GM19035 (cell line): ENCODE measurements around the gene CPA1.
"Not testable (repeated sequence)": the region's sequence is repeated elsewhere in the genome, so short reads cannot be mapped to it uniquely, and the experiment has no call there.

ENCODE experiments used
- ATAC-seq: cut with Tn5 transposase; IDR thresholded peaks from one replicate; pipeline ENCODE4 v1.9.1; 2021; ENCODE audit not compliant: unreplicated experiment

Gene CPA1

GRCh38 chr7:130371046-130371445 lies 9.2 kb upstream of the CPA1 start:
- no peak for ATAC-seq

GRCh38 chr7:130372402-130373165 lies 7.7 kb upstream of the CPA1 start:
- ATAC-seq, result no peak

- ATAC-seq, result no peak
Measured at GRCh38 chr7:130374507-130374906, 5.8 kb upstream of the CPA1 start.

- not testable (repeated sequence) for ATAC-seq
Measured at GRCh38 chr7:130376461-130376860, 3.8 kb upstream of the CPA1 start.

- no peak for ATAC-seq
Measured at GRCh38 chr7:130377178-130377577, 3.1 kb upstream of the CPA1 start.

DNA sequence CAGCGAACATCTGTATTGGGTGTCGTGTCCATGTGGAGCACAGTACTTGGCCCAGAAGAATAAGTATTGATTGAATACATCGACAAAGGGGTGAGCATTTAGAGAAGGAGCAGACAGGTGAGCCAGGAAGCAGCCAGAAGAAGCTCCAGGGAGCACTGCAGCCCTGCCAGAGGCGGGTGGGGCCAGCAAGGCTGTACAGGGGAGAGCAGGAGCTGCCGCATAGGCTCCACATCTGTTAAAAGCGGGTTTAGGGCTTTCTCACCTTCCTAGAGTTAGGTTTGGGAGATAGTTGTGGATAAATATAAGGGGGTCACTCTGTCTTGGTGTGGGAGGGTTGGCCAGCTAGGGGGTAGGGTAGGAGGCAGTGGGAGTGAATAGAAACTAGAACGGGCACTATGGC lies 1.3 kb upstream of the CPA1 start:
- ATAC-seq, result no peak

- no peak for ATAC-seq
Measured at GRCh38 chr7:130379532-130379920, 768 bp upstream of the CPA1 start.

DNA sequence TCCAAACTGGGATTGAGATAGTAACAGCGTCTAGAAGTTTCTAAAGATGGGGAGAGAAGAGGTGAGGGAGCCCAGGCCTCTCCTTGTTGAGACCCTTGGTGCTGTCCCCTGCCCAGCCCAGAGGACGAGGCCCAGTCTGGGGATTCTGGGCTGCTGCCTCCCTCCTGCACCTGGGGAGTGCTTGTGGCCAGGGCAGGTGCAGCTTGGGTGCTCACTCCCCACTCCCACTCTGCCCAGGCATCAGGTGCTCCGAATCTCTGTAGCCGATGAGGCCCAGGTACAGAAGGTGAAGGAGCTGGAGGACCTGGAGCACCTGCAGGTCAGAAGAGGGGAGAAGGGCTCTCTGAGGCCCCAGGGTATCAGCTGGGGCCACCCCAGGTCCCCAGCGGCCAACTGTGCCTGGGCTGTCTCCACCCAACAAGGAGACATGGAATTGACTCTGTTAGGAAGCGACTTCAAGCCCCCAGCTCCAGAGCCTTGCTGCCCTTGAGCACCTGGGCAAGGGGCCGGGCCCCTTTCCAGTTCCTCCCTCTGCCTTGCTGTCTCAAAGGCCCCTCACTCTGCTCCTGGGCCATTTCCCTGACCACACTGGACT lies 664 bp downstream of the CPA1 start:
- ATAC-seq, result no peak

- ATAC-seq, result no peak
Measured at GRCh38 chr7:130381468-130382312, 1.4 kb downstream of the CPA1 start.

- no peak for ATAC-seq
Measured at GRCh38 chr7:130383187-130383980, 3.1 kb downstream of the CPA1 start.

- ATAC-seq, result no peak
Measured at GRCh38 chr7:130384371-130384801, 4.1 kb downstream of the CPA1 start.

- no peak for ATAC-seq
Measured at GRCh38 chr7:130384841-130385599, 4.7 kb downstream of the CPA1 start.

- no peak for ATAC-seq
Measured at GRCh38 chr7:130385600-130386066, 5.3 kb downstream of the CPA1 start.

- ATAC-seq, result no peak
Measured at GRCh38 chr7:130386876-130387275, 6.6 kb downstream of the CPA1 start.

DNA sequence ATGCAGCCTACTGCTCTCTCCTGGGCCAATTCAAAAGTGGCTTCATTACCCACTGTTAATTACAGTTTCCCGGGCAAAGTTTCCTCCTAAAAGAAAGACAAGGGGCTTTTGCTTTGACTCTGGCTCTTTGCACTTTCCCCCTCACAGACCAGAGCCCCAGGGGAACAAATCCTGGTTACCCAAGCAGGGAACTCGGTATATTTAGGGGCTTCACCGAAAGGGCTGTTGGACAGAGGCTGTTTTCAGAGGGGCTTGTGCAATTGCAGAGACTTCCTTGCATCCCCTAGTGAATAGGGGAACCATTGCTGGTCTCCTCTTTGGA lies 7.0 kb downstream of the CPA1 start:
- ATAC-seq, result no peak

- ATAC-seq, result no peak
Measured at GRCh38 chr7:130387628-130388403, 7.5 kb downstream of the CPA1 start.

DNA sequence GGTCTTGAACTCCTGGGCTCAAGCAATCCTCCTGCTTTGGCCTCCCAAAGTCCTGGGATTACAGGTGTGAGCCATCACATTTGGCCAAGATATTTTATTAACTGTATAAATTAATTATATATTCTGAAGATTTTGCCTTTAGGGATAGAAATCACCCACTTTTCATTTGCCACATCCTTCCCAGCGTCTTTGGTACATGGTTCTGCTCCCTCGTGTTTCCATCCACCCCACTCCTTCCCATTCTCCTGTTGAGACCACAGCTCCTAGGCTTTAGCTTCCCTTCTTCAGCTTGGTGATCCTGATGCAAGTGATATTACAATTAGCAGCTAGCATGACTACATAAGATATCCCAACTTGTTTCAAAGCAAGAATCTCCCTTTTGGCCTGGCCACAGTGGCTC lies 8.4 kb downstream of the CPA1 start:
- no peak for ATAC-seq

- ATAC-seq, result no peak
Measured at GRCh38 chr7:130390486-130390885, 10.2 kb downstream of the CPA1 start.

DNA sequence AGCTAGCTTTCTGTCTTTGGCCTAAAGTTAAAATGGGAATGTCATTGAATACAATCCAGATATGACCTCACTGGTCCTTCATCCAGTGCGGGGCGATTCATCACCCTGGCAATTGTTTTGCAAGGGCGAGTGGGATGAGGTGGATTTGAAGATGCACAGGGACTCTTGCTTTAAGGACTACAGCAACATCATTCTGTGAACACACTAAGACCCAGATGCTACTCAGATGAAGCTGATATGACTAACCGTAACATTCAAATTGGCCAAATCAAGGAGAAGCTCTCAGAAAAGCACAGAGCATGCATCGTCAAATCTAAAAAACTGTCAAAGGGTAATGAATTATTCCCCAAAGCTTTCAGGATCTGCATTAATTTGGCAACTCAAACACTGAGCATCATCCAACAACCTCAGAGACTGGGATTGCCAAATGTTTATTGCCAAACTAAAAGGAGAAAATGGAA lies 12.8 kb downstream of the CPA1 start:
- ATAC-seq, result no peak
